ENCODE results near the gene SPATA6L. TPM values are rescaled to one million over a fixed set of nuclear protein-coding genes. Genes with fewer than 3 reads are reported as not detected.

SPATA6L gene
- total and polyA plus RNA-seq, 4 donors = 1.6 to 6.2 (median 2.2) TPM

DNA sequence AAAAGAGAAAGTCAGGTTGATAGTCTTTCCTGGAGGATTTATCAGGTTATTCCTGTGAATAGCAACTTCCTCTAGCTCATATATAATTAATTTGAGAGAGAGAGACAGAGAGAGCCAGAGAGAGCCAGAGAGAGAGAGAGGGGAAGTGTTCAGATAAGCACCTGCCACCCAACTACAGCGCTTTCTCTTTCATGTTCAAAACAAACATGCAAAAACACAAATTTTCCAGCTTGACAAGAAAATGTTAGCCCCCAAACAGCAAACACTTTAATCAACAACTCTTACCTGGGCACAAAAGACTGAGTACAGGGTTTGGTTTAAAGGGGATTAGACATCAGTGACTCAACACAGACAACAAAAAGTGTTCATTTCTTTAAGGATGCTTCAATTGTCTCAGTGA lies 65.9 kb downstream of the SPATA6L start:
- 72% methylated on average over 1 of the region's 1 CpG for WGBS
- TF ChIP-seq HNF4G (IDR thresholded peaks at IDR 0.05) (no peak), RAD21 (IDR thresholded peaks at IDR 0.05) (no peak), TAF1 (conservative IDR thresholded peaks at IDR 0.05) (no peak), JUND (IDR thresholded peaks at IDR 0.05) (no peak), SP1 (IDR thresholded peaks at IDR 0.05) (no peak), YY1 (IDR thresholded peaks at IDR 0.05) (no peak), GABPA (IDR thresholded peaks at IDR 0.05 in 1 of 2, conservative IDR thresholded peaks at IDR 0.05 in 1 of 2) (no peak), NR2F2 (IDR thresholded peaks at IDR 0.05) (no peak), RXRA (IDR thresholded peaks at IDR 0.05) (no peak)
- TF ChIP-seq, protein P1, sequence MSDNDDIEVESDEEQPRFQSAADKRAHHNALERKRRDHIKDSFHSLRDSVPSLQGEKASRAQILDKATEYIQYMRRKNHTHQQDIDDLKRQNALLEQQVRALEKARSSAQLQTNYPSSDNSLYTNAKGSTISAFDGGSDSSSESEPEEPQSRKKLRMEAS (IDR thresholded peaks at IDR 0.05) = no peak
- TF ChIP-seq, protein P2, sequence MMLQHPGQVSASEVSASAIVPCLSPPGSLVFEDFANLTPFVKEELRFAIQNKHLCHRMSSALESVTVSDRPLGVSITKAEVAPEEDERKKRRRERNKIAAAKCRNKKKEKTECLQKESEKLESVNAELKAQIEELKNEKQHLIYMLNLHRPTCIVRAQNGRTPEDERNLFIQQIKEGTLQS (IDR thresholded peaks at IDR 0.05) = no peak

DNA sequence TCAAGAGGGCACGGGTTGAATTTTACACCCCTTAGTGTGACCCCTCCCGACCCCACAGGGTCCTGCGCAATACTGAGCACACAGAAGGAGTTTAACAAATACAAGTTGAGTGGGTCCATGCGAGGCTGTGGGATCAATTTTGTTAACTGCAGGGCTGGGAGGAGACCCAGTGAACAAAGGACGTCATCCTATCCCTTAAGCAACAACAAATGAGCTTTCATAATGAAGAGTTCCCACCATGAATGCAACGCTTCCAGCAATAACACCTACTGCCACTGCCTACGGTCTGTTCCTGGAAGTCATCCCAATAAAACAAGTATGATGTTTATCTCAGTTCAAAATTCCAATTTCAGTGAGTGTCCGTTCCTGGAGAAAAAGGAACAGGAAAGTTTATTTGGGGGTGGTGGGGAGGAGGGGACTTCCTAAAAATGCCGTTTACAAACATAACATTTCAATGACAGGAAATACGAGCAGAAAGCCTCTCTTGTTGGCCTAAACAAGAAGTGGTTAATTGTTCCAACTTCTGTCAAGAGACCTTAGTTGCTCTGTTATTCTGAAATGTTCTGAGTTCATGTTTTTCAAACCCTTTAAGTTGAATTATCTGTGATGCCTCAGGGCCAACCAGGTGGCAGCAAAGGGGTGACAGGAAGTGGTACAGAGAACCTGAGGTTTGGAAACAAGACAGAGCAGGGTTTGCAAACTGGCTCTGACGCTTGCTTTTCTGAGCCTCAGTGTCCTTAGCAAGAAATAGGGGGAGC lies 69.9 kb downstream of the SPATA6L start:
- 30% methylated on average over 11 of the region's 11 CpGs for WGBS
- no peaks in the 10 kb centered on the region for H3K9me3 ChIP-seq (ENCODE audit: control insufficient read depth in 4 of 4, low read length in 3 of 4)
- H3K9ac ChIP-seq (ENCODE audit: low read depth in 1 of 2, low read length in 2 of 2) = peak overlapping the region in 1 of 2 donors; percentile 84
- no peak overlapping the region for H3K4me3 ChIP-seq (ENCODE audit: low read depth in 1 of 3, low read length in 3 of 3)
- H3K27ac ChIP-seq (ENCODE audit: low read depth in 1 of 2, low read length in 2 of 2) = peak overlapping the region; percentile 83 to 91
- H3K27me3 ChIP-seq (ENCODE audit: control insufficient read depth in 4 of 4, insufficient read depth in 4 of 4, low read length in 3 of 4) = no peaks in the 10 kb centered on the region
- H3K36me3 ChIP-seq (ENCODE audit: control insufficient read depth in 4 of 4, insufficient read depth in 3 of 4, low read depth in 1 of 4, low read length in 3 of 4) = no peaks in the 10 kb centered on the region
- H3K4me1 ChIP-seq (ENCODE audit: control insufficient read depth in 4 of 4, insufficient read depth in 4 of 4, low read length in 3 of 4) = peaks cover under 1 to 33% (median 10%) of the 10 kb centered on the region in 4 donors
- DNase-seq (ENCODE audit: low spot score) = no peak
- TF ChIP-seq HNF4G (IDR thresholded peaks at IDR 0.05) = peak; percentile 53
- TF ChIP-seq, protein P3, sequence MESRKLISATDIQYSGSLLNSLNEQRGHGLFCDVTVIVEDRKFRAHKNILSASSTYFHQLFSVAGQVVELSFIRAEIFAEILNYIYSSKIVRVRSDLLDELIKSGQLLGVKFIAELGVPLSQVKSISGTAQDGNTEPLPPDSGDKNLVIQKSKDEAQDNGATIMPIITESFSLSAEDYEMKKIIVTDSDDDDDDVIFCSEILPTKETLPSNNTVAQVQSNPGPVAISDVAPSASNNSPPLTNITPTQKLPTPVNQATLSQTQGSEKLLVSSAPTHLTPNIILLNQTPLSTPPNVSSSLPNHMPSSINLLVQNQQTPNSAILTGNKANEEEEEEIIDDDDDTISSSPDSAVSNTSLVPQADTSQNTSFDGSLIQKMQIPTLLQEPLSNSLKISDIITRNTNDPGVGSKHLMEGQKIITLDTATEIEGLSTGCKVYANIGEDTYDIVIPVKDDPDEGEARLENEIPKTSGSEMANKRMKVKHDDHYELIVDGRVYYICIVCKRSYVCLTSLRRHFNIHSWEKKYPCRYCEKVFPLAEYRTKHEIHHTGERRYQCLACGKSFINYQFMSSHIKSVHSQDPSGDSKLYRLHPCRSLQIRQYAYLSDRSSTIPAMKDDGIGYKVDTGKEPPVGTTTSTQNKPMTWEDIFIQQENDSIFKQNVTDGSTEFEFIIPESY (IDR thresholded peaks at IDR 0.05) = peak; percentile 92
- TF ChIP-seq TAF1 (conservative IDR thresholded peaks at IDR 0.05) = peak; percentile 52
- TF ChIP-seq RAD21 (IDR thresholded peaks at IDR 0.05) = peak; percentile 52 to 64
- TF ChIP-seq EGR1 (IDR thresholded peaks at IDR 0.05; ENCODE audit: low read depth in 2 of 2) = peak; percentile 63 to 90
- peak; percentile 94 to 96 for TF ChIP-seq RXRA (IDR thresholded peaks at IDR 0.05)
- peak; percentile 84 for TF ChIP-seq YY1 (IDR thresholded peaks at IDR 0.05)
- TF ChIP-seq HNF4A (conservative IDR thresholded peaks at IDR 0.05) = peak; percentile 90 to 94
- peak; percentile 44 for TF ChIP-seq FOXA1 (IDR thresholded peaks at IDR 0.05)
- TF ChIP-seq FOXA2 (IDR thresholded peaks at IDR 0.05) = peak; percentile 74
- TF ChIP-seq, protein P1 (IDR thresholded peaks at IDR 0.05) = peak; percentile 96
- TF ChIP-seq JUND (IDR thresholded peaks at IDR 0.05) = peak; percentile 87 to 92
- TF ChIP-seq, protein P2 (IDR thresholded peaks at IDR 0.05) = peak; percentile 80
- peak; percentile 56 for TF ChIP-seq NR2F2 (IDR thresholded peaks at IDR 0.05)
- peak; percentile 98 for TF ChIP-seq SP1 (IDR thresholded peaks at IDR 0.05)
- TF ChIP-seq, protein P4, sequence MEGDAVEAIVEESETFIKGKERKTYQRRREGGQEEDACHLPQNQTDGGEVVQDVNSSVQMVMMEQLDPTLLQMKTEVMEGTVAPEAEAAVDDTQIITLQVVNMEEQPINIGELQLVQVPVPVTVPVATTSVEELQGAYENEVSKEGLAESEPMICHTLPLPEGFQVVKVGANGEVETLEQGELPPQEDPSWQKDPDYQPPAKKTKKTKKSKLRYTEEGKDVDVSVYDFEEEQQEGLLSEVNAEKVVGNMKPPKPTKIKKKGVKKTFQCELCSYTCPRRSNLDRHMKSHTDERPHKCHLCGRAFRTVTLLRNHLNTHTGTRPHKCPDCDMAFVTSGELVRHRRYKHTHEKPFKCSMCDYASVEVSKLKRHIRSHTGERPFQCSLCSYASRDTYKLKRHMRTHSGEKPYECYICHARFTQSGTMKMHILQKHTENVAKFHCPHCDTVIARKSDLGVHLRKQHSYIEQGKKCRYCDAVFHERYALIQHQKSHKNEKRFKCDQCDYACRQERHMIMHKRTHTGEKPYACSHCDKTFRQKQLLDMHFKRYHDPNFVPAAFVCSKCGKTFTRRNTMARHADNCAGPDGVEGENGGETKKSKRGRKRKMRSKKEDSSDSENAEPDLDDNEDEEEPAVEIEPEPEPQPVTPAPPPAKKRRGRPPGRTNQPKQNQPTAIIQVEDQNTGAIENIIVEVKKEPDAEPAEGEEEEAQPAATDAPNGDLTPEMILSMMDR (IDR thresholded peaks at IDR 0.05; ENCODE audit: low read depth, low read length, missing input control) = no peak
- peak; percentile 41 to 72 for TF ChIP-seq GABPA (IDR thresholded peaks at IDR 0.05 in 1 of 2, conservative IDR thresholded peaks at IDR 0.05 in 1 of 2)
- TF ChIP-seq, protein P5, sequence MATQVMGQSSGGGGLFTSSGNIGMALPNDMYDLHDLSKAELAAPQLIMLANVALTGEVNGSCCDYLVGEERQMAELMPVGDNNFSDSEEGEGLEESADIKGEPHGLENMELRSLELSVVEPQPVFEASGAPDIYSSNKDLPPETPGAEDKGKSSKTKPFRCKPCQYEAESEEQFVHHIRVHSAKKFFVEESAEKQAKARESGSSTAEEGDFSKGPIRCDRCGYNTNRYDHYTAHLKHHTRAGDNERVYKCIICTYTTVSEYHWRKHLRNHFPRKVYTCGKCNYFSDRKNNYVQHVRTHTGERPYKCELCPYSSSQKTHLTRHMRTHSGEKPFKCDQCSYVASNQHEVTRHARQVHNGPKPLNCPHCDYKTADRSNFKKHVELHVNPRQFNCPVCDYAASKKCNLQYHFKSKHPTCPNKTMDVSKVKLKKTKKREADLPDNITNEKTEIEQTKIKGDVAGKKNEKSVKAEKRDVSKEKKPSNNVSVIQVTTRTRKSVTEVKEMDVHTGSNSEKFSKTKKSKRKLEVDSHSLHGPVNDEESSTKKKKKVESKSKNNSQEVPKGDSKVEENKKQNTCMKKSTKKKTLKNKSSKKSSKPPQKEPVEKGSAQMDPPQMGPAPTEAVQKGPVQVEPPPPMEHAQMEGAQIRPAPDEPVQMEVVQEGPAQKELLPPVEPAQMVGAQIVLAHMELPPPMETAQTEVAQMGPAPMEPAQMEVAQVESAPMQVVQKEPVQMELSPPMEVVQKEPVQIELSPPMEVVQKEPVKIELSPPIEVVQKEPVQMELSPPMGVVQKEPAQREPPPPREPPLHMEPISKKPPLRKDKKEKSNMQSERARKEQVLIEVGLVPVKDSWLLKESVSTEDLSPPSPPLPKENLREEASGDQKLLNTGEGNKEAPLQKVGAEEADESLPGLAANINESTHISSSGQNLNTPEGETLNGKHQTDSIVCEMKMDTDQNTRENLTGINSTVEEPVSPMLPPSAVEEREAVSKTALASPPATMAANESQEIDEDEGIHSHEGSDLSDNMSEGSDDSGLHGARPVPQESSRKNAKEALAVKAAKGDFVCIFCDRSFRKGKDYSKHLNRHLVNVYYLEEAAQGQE (IDR thresholded peaks at IDR 0.05) = peak; percentile 86

More for the DNA sequence above, 65.9 kb downstream of the SPATA6L start:
- no peak for DNase-seq (ENCODE audit: low spot score)
- peak overlapping the region in 1 of 2 donors; percentile 36 for H3K27ac ChIP-seq (ENCODE audit: low read depth in 1 of 2, low read length in 2 of 2)
- H3K4me1 ChIP-seq (ENCODE audit: control insufficient read depth in 4 of 4, insufficient read depth in 4 of 4, low read length in 3 of 4) = peaks cover 0 to 18% (median 7%) of the 10 kb centered on the region in 4 donors
- H3K27me3 ChIP-seq (ENCODE audit: control insufficient read depth in 4 of 4, insufficient read depth in 4 of 4, low read length in 3 of 4) = no peaks in the 10 kb centered on the region
- H3K36me3 ChIP-seq (ENCODE audit: control insufficient read depth in 4 of 4, insufficient read depth in 3 of 4, low read depth in 1 of 4, low read length in 3 of 4) = peaks cover 0 to 10% (median 7%) of the 10 kb centered on the region in 4 donors
- H3K9me3 ChIP-seq (ENCODE audit: control insufficient read depth in 4 of 4, low read length in 3 of 4) = no peaks in the 10 kb centered on the region
- no peak overlapping the region for H3K4me3 ChIP-seq (ENCODE audit: low read depth in 1 of 3, low read length in 3 of 3)
- H3K9ac ChIP-seq (ENCODE audit: low read depth in 1 of 2, low read length in 2 of 2) = no peak overlapping the region

Data from liver (tissue), 9 donors.